ENCODE measurements around the gene DNMT3L.

DNMT3L gene

GRCh38 chr21:44271558-44272283 lies 10.0 kb upstream of the DNMT3L start:
- no peak for TF ChIP-seq POLR2A (IDR thresholded peaks at IDR 0.05; ENCODE audit: extremely low read depth, insufficient read length)
- TF ChIP-seq MYC (IDR thresholded peaks at IDR 0.05; ENCODE audit: low read depth, low read length): no peak

GRCh38 chr21:44269090-44269489 lies 7.4 kb upstream of the DNMT3L start:
- no peak overlapping the region for H3K4me3 ChIP-seq (ENCODE audit: low read depth, low read length)
- DNase-seq (ENCODE audit: low read depth): no peak
- TF ChIP-seq, protein P1, sequence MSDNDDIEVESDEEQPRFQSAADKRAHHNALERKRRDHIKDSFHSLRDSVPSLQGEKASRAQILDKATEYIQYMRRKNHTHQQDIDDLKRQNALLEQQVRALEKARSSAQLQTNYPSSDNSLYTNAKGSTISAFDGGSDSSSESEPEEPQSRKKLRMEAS (IDR thresholded peaks at IDR 0.05; ENCODE audit: low read depth, low read length): no peak
- TF ChIP-seq POLR2A (IDR thresholded peaks at IDR 0.05; ENCODE audit: extremely low read depth, insufficient read length) (no peak), MYC (IDR thresholded peaks at IDR 0.05; ENCODE audit: low read depth, low read length) (no peak), CTCF (IDR thresholded peaks at IDR 0.05; ENCODE audit: low read depth, low read length) (no peak)

More at GRCh38 chr21:44271558-44272283, 10.0 kb upstream of the DNMT3L start:
- H3K4me3 ChIP-seq (ENCODE audit: low read depth, low read length): no peak overlapping the region
- DNase-seq (ENCODE audit: low read depth): no peak

DNA sequence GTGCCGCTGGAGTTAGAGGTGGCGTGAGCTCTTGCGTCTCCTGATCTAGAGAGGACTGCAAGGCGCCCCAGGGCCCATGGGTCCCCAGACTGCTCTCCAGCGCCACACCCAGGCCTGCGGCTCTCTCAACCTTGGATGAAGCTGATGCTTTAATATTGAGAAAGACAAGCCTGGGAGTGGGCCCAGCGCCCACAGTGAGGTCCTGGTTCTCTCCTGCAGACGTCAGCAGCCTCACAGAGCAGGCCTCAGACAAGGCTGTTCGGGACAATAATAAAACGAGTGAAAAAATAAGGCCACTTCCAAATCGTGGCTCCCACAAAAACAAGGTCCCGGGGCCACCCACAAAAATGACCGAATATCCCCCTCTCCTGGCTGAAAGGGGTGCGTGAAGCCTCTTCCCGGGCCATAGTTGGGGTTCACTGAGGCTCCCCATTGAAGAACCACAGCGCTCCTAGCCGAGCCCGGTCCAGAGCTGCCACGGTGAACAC lies 6.0 kb upstream of the DNMT3L start:
- TF ChIP-seq MYC (IDR thresholded peaks at IDR 0.05; ENCODE audit: low read depth, low read length) (no peak), POLR2A (IDR thresholded peaks at IDR 0.05; ENCODE audit: extremely low read depth, insufficient read length) (no peak), CTCF (IDR thresholded peaks at IDR 0.05; ENCODE audit: low read depth, low read length) (no peak)
- TF ChIP-seq, protein P1 (IDR thresholded peaks at IDR 0.05; ENCODE audit: low read depth, low read length): no peak
- no peak overlapping the region for H3K4me3 ChIP-seq (ENCODE audit: low read depth, low read length)
- peak; percentile 55 for DNase-seq (ENCODE audit: low read depth)

DNA sequence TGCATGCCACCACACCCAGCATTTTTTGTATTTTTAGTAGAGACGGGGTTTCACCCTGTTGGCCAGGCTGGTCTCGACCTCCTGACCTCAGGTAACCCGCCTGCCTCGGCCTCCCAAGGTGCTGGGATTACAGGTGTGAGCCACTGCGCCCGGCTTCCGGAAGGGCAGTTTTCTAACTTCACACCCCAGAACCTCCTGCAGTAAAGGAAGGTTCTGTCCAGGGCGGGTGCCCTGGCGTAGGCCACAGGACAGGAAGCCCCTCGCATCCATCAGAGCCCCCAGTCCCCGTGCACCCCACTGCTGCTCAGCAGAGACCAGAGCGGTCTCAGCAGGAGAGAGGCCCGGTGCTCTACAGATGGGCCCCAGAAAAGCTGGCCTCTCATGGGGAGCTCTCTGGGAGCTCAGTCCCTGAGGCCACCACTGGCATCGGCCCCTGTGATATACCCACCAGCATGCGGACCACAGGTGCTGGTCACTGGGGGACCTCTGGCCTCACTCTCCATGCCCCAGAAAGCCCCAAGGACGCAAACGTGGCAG lies 4.1 kb upstream of the DNMT3L start:
- TF ChIP-seq, protein P1 (IDR thresholded peaks at IDR 0.05; ENCODE audit: low read depth, low read length): no peak
- TF ChIP-seq CTCF (IDR thresholded peaks at IDR 0.05; ENCODE audit: low read depth, low read length) (no peak), MYC (IDR thresholded peaks at IDR 0.05; ENCODE audit: low read depth, low read length) (no peak)
- no peak overlapping the region for H3K4me3 ChIP-seq (ENCODE audit: low read depth, low read length)
- no peak for DNase-seq (ENCODE audit: low read depth)

DNA sequence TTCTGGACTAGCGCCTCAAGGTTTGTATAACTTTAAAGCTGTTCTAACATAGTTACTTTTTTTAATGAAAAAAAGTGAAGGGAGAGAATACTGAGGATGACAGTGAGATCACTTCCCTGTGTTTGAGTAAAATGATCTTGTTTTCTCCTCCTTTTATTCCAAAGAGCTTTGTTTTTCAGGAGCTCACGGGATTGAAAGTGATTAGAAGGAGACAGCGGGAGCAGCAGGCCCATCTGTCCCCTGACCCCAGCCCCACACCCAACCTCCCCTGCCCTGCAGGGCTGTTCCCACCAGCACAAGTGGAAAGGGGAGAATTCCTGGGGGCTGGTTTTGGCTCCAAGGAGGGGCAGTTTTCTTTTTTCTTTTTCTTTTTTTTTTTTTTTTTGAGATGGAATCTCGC lies 2.1 kb upstream of the DNMT3L start:
- TF ChIP-seq MYC (IDR thresholded peaks at IDR 0.05; ENCODE audit: low read depth, low read length) (no peak), CTCF (IDR thresholded peaks at IDR 0.05; ENCODE audit: low read depth, low read length) (no peak), POLR2A (IDR thresholded peaks at IDR 0.05; ENCODE audit: extremely low read depth, insufficient read length) (no peak)
- TF ChIP-seq, protein P1 (IDR thresholded peaks at IDR 0.05; ENCODE audit: low read depth, low read length): no peak
- no peak overlapping the region for H3K4me3 ChIP-seq (ENCODE audit: low read depth, low read length)
- no peak for DNase-seq (ENCODE audit: low read depth)

GRCh38 chr21:44263221-44263760 lies 1.6 kb upstream of the DNMT3L start:
- TF ChIP-seq CTCF (IDR thresholded peaks at IDR 0.05; ENCODE audit: low read depth, low read length) (no peak), MYC (IDR thresholded peaks at IDR 0.05; ENCODE audit: low read depth, low read length) (no peak), POLR2A (IDR thresholded peaks at IDR 0.05; ENCODE audit: extremely low read depth, insufficient read length) (no peak)
- TF ChIP-seq, protein P1 (IDR thresholded peaks at IDR 0.05; ENCODE audit: low read depth, low read length): no peak
- no peak overlapping the region for H3K4me3 ChIP-seq (ENCODE audit: low read depth, low read length)
- DNase-seq (ENCODE audit: low read depth): no peak
